A549 (cell line): ENCODE measurements around the gene CAMKMT.

ENCODE experiments used
- NR3C1 ChIP-seq: fragments of >200 bp; sonication (Bioruptor Twin); formaldehyde crosslinking; IDR thresholded peaks from 3 replicates; pipeline ENCODE4 v1.6.1; 2017
- TF ChIP-seq, protein P1 (sequence below): fragments of >200 bp; sonication (Bioruptor Twin); formaldehyde crosslinking; IDR thresholded peaks from 3 replicates; pipeline ENCODE4 v1.5.1; 2016

DNA sequence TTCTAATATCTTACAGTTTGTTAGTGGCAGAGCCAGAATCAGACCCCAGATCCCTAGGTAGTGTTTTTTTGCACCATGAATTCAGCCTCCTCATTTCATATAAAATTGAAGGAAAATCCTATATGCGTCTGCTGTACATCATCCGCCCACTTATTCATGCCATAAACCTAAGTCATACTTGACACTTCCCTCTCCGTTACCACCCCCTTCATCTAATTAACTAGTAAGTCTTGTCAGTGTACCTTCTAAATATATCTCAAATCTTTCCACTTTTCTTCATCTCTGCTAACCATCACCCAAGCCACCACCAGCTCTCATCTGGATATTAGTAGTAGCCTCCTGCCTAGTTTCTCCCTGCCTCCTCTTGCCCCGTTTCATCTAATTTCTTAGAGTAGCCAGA is 331.1 kb downstream of the CAMKMT start:
- TF ChIP-seq, protein P1, sequence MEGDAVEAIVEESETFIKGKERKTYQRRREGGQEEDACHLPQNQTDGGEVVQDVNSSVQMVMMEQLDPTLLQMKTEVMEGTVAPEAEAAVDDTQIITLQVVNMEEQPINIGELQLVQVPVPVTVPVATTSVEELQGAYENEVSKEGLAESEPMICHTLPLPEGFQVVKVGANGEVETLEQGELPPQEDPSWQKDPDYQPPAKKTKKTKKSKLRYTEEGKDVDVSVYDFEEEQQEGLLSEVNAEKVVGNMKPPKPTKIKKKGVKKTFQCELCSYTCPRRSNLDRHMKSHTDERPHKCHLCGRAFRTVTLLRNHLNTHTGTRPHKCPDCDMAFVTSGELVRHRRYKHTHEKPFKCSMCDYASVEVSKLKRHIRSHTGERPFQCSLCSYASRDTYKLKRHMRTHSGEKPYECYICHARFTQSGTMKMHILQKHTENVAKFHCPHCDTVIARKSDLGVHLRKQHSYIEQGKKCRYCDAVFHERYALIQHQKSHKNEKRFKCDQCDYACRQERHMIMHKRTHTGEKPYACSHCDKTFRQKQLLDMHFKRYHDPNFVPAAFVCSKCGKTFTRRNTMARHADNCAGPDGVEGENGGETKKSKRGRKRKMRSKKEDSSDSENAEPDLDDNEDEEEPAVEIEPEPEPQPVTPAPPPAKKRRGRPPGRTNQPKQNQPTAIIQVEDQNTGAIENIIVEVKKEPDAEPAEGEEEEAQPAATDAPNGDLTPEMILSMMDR, result no peak
- TF ChIP-seq NR3C1, result no peak
